Measurements from ENCODE around the gene TMEM256.
A peak's percentile ranks its signal among the peaks of the same experiment; 100 is the strongest.

GRCh38 chr17:7435676-7436555, 32.0 kb upstream of the TMEM256 start:
- TF ChIP-seq POLR2A (IDR thresholded peaks at IDR 0.05; ENCODE audit: low read depth, low read length) (peak; percentile 40; the same call in 1 of the 2 replicates), POLR2AphosphoS5 (IDR thresholded peaks at IDR 0.05; ENCODE audit: low read depth, low read length) (no peak), TAF1 (IDR thresholded peaks at IDR 0.05; ENCODE audit: borderline replicate concordance, low read depth, low read length) (no peak)

Data from GM12892 (cell line).